ENCODE measurements around the gene DNASE2B. TPM values are rescaled to one million over a fixed set of nuclear protein-coding genes. Genes with fewer than 3 reads are reported as not detected.

The DNASE2B gene
- total RNA-seq, 1 experiment from 2014 or later = not detected

DNA sequence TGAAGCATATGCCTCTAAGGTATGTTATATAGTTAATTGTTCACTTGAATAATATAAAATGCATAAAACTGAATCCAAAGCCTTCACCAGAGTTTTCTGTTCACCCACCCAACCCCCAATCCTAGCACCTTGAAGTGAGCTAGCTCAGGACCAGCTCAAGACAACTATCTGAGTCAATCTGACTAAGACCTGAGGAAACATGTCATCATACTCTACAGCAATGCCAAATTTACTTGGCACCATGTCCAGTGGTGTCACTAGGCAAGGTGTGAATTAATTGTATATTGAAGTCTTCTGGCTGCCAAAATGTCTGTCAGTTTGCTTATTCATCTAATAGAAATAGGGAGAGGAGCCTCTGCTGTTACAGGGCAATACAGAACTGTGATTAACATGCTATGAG, 3.8 kb downstream of the DNASE2B start:
- Histone ChIP-seq H3K9me2 (ENCODE audit: insufficient read depth) (no peaks in the 10 kb centered on the region), H3K4me1 (replicated peaks; ENCODE audit: insufficient read depth) (peaks cover 6% of the 10 kb centered on the region), H3K4me2 (no peak overlapping the region), H3K27ac (no peak overlapping the region), H3K27me3 (ENCODE audit: insufficient read depth, low read depth) (no peaks in the 10 kb centered on the region), H3K79me2 (ENCODE audit: low read depth) (no peaks in the 10 kb centered on the region), H3K9me3 (ENCODE audit: insufficient read depth, low read depth) (no peaks in the 10 kb centered on the region; the same call in 1 of the 2 replicates), H2AFZ (no peak overlapping the region), H4K20me1 (ENCODE audit: insufficient read depth) (no peaks in the 10 kb centered on the region), H3F3A (ENCODE audit: insufficient read depth, low read depth) (no peaks in the 10 kb centered on the region), H3K36me3 (ENCODE audit: low read depth) (no peaks in the 10 kb centered on the region), H3K4me3 (no peak overlapping the region)
- TF ChIP-seq, protein P1, sequence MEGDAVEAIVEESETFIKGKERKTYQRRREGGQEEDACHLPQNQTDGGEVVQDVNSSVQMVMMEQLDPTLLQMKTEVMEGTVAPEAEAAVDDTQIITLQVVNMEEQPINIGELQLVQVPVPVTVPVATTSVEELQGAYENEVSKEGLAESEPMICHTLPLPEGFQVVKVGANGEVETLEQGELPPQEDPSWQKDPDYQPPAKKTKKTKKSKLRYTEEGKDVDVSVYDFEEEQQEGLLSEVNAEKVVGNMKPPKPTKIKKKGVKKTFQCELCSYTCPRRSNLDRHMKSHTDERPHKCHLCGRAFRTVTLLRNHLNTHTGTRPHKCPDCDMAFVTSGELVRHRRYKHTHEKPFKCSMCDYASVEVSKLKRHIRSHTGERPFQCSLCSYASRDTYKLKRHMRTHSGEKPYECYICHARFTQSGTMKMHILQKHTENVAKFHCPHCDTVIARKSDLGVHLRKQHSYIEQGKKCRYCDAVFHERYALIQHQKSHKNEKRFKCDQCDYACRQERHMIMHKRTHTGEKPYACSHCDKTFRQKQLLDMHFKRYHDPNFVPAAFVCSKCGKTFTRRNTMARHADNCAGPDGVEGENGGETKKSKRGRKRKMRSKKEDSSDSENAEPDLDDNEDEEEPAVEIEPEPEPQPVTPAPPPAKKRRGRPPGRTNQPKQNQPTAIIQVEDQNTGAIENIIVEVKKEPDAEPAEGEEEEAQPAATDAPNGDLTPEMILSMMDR (conservative IDR thresholded peaks at IDR 0.05) = no peak
- TF ChIP-seq EZH2 (IDR thresholded peaks at IDR 0.05; ENCODE audit: low read depth) = no peak
- ChIA-PET CTCF (no interaction called here), POLR2A (ENCODE audit: unreplicated experiment) (no interaction called here)
- intact Hi-C loops (cut with micrococcal nuclease; ENCODE audit: unreplicated experiment) = no loop called here
- BruUV-seq (replicated peaks) = no TSS peak
- peak in 1 of 2 experiments; percentile 43 for DNase-seq

- Histone ChIP-seq H3K27ac (no peak overlapping the region), H3F3A (ENCODE audit: insufficient read depth, low read depth) (no peaks in the 10 kb centered on the region), H2AFZ (no peak overlapping the region), H4K20me1 (ENCODE audit: insufficient read depth) (no peaks in the 10 kb centered on the region), H3K9me3 (ENCODE audit: insufficient read depth, low read depth) (no peaks in the 10 kb centered on the region; the same call in 1 of the 2 replicates), H3K4me2 (no peak overlapping the region), H3K4me1 (replicated peaks; ENCODE audit: insufficient read depth) (peaks cover 6% of the 10 kb centered on the region), H3K36me3 (ENCODE audit: low read depth) (no peaks in the 10 kb centered on the region), H3K27me3 (ENCODE audit: insufficient read depth, low read depth) (no peaks in the 10 kb centered on the region), H3K9me2 (ENCODE audit: insufficient read depth) (no peaks in the 10 kb centered on the region), H3K4me3 (no peak overlapping the region), H3K79me2 (ENCODE audit: low read depth) (no peaks in the 10 kb centered on the region)
- ChIA-PET CTCF (no interaction called here), POLR2A (ENCODE audit: unreplicated experiment) (no interaction called here)
- intact Hi-C loops (cut with micrococcal nuclease; ENCODE audit: unreplicated experiment) = no loop called here
- DNase-seq = no peak
- TF ChIP-seq, protein P1 (conservative IDR thresholded peaks at IDR 0.05) = no peak
- no peak for TF ChIP-seq EZH2 (IDR thresholded peaks at IDR 0.05; ENCODE audit: low read depth)
- no TSS peak for BruUV-seq (replicated peaks)
These were observed 4.2 kb downstream of the DNASE2B start for GRCh38 chr1:84402501-84402900.

DNA sequence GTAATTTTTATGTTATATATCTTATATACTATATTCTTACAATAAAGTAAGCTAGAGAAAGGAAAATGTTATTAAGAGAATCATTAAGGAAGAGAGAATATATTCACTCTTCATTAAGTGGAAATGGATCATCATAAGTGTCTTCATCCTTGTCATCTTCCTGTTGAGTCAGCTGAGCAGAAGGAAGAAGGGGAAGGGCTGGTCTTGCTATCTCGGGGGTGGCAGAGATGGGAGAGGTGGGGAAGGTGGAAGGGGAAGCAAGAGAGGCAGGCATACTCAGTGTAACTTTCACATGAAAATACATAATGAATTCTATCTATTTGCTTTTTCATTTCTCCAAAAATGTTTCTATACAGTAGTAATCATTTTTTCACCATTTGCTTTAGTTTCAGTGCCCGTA, 5.1 kb downstream of the DNASE2B start:
- Histone ChIP-seq H4K20me1 (ENCODE audit: insufficient read depth) (no peaks in the 10 kb centered on the region), H3K4me1 (replicated peaks; ENCODE audit: insufficient read depth) (peaks cover 6% of the 10 kb centered on the region), H3K4me3 (no peak overlapping the region), H3K4me2 (no peak overlapping the region), H3K27ac (no peak overlapping the region), H2AFZ (no peak overlapping the region), H3K79me2 (ENCODE audit: low read depth) (no peaks in the 10 kb centered on the region), H3K27me3 (ENCODE audit: insufficient read depth, low read depth) (no peaks in the 10 kb centered on the region), H3K9me3 (ENCODE audit: insufficient read depth, low read depth) (no peaks in the 10 kb centered on the region; the same call in 1 of the 2 replicates), H3F3A (ENCODE audit: insufficient read depth, low read depth) (no peaks in the 10 kb centered on the region), H3K36me3 (ENCODE audit: low read depth) (no peaks in the 10 kb centered on the region), H3K9me2 (ENCODE audit: insufficient read depth) (no peaks in the 10 kb centered on the region)
- ChIA-PET CTCF (no interaction called here), POLR2A (ENCODE audit: unreplicated experiment) (no interaction called here)
- no peak for TF ChIP-seq EZH2 (IDR thresholded peaks at IDR 0.05; ENCODE audit: low read depth)
- TF ChIP-seq, protein P1 (conservative IDR thresholded peaks at IDR 0.05) = no peak
- BruUV-seq (replicated peaks) = no TSS peak
- intact Hi-C loops (cut with micrococcal nuclease; ENCODE audit: unreplicated experiment) = no loop called here
- no peak for DNase-seq

All from PC-9 (cell line).